Peyer's patch (tissue), 4 donors: ENCODE results near the gene FOLR2. TPM values are rescaled to one million over a fixed set of nuclear protein-coding genes. Genes with fewer than 3 reads are reported as not detected.
A peak's percentile ranks its signal among the peaks of the same experiment; 100 is the strongest.

Source experiments
- DNase-seq, 3 donors: peaks; one replicate each; pipeline ENCODE4 v3.0.0-alpha.2; 2017 to 2019
- H3K27ac ChIP-seq, 4 donors: fragments of 200-600 bp; sonication (generic); one replicate each; pipeline ENCODE4 v1.5.1; 2016 to 2019
- H3K27me3 ChIP-seq, 2 donors: fragments of 200-600 bp; sonication (generic); one replicate each; pipeline ENCODE4 v1.5.1; 2019
- H3K36me3 ChIP-seq, 3 donors: fragments of 200-600 bp; sonication (generic); one replicate each; pipeline ENCODE4 v1.5.1; 2016 to 2019
- H3K4me1 ChIP-seq, 4 donors: fragments of 200-600 bp; sonication (generic); one replicate each; pipeline ENCODE4 v1.5.1; 2016 to 2019
- H3K4me3 ChIP-seq, 4 donors: fragments of 200-600 bp; sonication (generic); 1 replicate in 3 of 4; 2 replicates in 1 of 4; pipeline ENCODE4 v1.5.1; 2016 to 2019; ENCODE audit warnings: mild to moderate bottlenecking in 1 of 4
- H3K9me3 ChIP-seq, 4 donors: fragments of 200-600 bp; sonication (generic); one replicate each; pipeline ENCODE4 v1.5.1; 2016 to 2019; ENCODE audit warnings: mild to moderate bottlenecking in 1 of 4
- CTCF ChIP-seq, 6 experiments: fragments of 450-650 bp in 4 of 6; fragments of 200-600 bp in 2 of 6; sonication (generic) in 1 of 6; IDR thresholded peaks; one replicate each; pipeline ENCODE4 v1.5.1; 2017 to 2019; ENCODE audit warnings: antibody characterized with exemption in 6 of 6, mild to moderate bottlenecking in 3 of 6, moderate library complexity in 1 of 6
- POLR2A ChIP-seq, 2 donors: fragments of 450-650 bp; IDR thresholded peaks; one replicate each; pipeline ENCODE4 v1.5.1; 2017; ENCODE audit warnings: antibody characterized with exemption in 2 of 2, mild to moderate bottlenecking in 2 of 2, moderate library complexity in 2 of 2
- total RNA-seq, 4 donors: library from RNA; depleted of rRNA; stranded (reverse); fragments of >200 nt; gene quantifications; one replicate each; pipeline ENCODE4 v1.1.0, GENCODE V29; 2016

The FOLR2 gene
- total RNA-seq, 4 donors from 2014 or later: 3.5 to 15.8 (median 8.0) TPM; not detected in 1

DNA sequence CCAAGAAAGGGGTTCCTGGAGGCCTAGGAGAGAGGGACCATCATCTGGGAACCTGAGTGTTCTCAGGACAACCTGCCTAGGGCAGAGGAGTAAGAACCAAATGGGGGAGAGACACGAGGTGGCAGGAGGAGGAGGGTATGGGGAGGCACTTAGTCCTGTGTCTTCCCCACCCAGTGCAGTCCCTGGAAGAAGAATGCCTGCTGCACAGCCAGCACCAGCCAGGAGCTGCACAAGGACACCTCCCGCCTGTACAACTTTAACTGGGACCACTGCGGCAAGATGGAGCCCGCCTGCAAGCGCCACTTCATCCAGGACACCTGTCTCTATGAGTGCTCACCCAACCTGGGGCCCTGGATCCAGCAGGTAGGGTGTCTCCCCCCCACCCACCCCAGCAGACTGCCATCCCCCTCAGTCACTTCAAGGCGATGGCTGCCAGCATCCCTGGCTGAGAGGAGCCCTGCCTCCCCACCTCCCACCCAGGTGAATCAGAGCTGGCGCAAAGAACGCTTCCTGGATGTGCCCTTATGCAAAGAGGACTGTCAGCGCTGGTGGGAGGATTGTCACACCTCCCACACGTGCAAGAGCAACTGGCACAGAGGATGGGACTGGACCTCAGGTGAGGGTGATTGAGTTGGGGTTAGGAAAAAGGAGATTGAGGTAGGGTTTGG lies 4.2 kb downstream of the FOLR2 start:
- no peak overlapping the region for H3K4me3 ChIP-seq
- H3K36me3 ChIP-seq: no peaks in the 10 kb centered on the region
- H3K27ac ChIP-seq: peak overlapping the region in 1 of 4 donors; percentile 94
- peaks cover 4 to 17% (median 11%) of the 10 kb centered on the region in 4 donors for H3K4me1 ChIP-seq
- TF ChIP-seq CTCF (IDR thresholded peaks at IDR 0.05): no peak
- no peak for TF ChIP-seq POLR2A (IDR thresholded peaks at IDR 0.05)
- no peaks in the 10 kb centered on the region for H3K27me3 ChIP-seq
- DNase-seq: peak in 1 of 3 donors; percentile 49
- H3K9me3 ChIP-seq: no peaks in the 10 kb centered on the region

DNA sequence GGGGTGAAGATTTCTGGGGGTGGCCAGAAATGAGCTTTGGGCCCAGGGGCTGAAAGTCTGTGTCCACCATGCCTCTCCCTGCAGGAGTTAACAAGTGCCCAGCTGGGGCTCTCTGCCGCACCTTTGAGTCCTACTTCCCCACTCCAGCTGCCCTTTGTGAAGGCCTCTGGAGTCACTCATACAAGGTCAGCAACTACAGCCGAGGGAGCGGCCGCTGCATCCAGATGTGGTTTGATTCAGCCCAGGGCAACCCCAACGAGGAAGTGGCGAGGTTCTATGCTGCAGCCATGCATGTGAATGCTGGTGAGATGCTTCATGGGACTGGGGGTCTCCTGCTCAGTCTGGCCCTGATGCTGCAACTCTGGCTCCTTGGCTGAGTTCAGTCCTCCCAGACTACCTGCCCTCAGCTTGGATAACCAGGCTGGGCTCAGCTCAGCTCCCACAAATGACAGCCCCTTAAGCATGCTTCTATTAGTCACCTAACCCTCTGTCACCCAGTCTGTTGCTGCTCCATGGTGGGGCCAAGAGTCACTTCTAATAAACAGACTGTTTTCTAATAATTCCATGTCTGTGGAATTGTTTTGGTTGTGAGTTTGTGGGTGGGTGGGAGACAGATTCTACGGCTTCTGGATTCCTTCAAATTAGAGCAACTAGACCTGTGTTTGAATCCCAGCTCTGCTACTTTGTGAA lies 4.9 kb downstream of the FOLR2 start:
- no peak overlapping the region for H3K4me3 ChIP-seq
- peak in 2 of 3 donors; percentile 55 to 65 for DNase-seq
- H3K27ac ChIP-seq: peak overlapping the region in 1 of 4 donors; percentile 94
- no peaks in the 10 kb centered on the region for H3K36me3 ChIP-seq
- H3K9me3 ChIP-seq: no peaks in the 10 kb centered on the region
- H3K4me1 ChIP-seq: peaks cover 4 to 24% (median 11%) of the 10 kb centered on the region in 4 donors
- H3K27me3 ChIP-seq: no peaks in the 10 kb centered on the region
- TF ChIP-seq CTCF (IDR thresholded peaks at IDR 0.05) (no peak), POLR2A (IDR thresholded peaks at IDR 0.05) (no peak)

DNA sequence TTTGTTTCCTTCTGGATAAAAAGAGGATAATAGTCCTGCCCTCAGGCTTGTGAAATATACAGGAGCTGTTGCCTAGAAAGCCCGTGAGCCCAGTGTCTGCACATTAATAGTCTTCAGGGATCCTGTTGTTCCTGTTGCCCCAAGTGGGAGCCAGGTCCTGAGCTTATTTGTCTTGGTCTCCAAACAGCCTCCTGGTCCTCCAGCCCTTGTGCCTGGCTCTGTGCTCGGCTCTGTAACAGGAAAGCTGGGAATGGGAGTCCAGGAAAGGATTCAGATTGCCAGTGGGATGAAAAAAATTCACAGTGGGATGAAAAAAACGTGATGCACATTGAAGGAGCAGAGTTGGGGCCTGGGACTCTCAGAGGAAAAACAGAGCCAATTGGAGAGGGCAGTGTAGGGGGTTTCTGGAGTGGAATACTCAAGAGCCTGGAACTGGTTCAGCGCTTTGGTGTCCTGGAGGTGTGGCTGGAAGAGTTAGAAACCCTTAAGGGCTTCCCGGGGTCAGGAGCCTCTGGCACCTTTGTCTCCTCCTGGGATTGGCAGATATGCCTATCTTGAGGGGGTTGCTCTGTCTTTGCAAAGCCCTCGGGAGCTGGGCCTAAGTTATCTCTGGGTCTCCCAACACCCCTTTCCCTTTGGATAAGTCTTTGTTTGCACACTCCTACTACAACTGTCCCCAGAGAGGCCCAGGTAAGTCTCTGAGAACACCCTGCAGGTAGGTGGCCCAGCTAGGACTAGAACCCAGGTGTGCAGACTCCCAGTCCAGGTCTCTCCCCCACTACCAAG lies 5.7 kb downstream of the FOLR2 start:
- DNase-seq: no peak
- TF ChIP-seq POLR2A (IDR thresholded peaks at IDR 0.05): no peak
- TF ChIP-seq CTCF (IDR thresholded peaks at IDR 0.05): no peak

DNA sequence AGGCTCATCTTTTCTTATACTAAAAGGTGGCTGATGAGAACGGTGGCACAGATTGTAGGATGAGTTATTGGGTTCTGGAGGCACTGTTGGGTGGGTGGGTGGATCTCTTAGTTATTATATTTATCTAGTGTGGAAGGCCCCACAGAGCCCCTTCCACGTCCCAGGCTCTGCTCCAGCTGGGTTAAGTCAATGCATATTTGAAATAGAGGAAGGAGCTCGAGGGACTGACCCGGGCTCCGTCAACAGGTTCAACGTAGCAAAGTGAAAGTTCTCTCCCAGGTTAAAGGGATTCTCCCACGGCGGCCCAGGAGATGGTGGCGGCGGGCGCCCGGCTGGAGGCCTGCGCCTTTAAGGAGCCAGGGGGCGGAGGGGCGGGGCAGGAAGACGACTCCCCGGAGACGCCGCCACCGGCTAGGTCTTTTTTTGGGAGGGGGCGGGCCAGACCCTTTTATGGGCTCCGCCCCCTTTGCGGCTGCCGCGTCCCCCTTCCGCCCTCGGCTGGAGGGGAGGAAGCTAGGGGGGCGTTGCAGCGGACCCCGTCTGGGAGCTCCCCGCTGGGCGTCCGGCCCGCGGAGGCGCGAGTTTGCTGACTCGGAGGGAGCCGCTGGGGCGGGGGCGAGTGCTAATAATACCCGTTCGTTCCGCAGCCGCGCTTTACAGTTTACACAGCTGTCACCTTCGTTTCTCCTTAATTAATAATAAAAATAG lies 6.5 kb downstream of the FOLR2 start:
- peak; percentile 96 to 98 (median 97) for DNase-seq
- Histone ChIP-seq H3K9me3 (no peaks in the 10 kb centered on the region), H3K27ac (peak overlapping the region; percentile 94 to 100 (median 98)), H3K27me3 (no peaks in the 10 kb centered on the region), H3K36me3 (peaks cover 0 to under 1% (median 0%) of the 10 kb centered on the region in 3 donors), H3K4me3 (peak overlapping the region; percentile 88 to 98 (median 92)), H3K4me1 (peaks cover 4 to 28% (median 11%) of the 10 kb centered on the region in 4 donors)
- TF ChIP-seq CTCF (IDR thresholded peaks at IDR 0.05): peak; percentile 6 to 64 (median 50)
- TF ChIP-seq POLR2A (IDR thresholded peaks at IDR 0.05): peak; percentile 49 to 55

More for the DNA sequence above, 5.7 kb downstream of the FOLR2 start:
- H3K27me3 ChIP-seq: no peaks in the 10 kb centered on the region
- H3K27ac ChIP-seq: peak overlapping the region; percentile 94 to 100 (median 98)
- H3K4me3 ChIP-seq: peak overlapping the region; percentile 88 to 98 (median 92)
- H3K36me3 ChIP-seq: no peaks in the 10 kb centered on the region
- H3K4me1 ChIP-seq: peaks cover 4 to 28% (median 11%) of the 10 kb centered on the region in 4 donors
- no peaks in the 10 kb centered on the region for H3K9me3 ChIP-seq
